ENCODE measurements around the gene CDK2AP2. TPM values are rescaled to one million over a fixed set of nuclear protein-coding genes. Genes with fewer than 3 reads are reported as not detected.

The CDK2AP2 gene
- total RNA-seq, 2 donors from 2014 or later: 56.7 to 59.4 TPM

- DNase-seq: no peak
Measured at GRCh38 chr11:67503119-67504004, 4.6 kb downstream of the CDK2AP2 start.

DNA sequence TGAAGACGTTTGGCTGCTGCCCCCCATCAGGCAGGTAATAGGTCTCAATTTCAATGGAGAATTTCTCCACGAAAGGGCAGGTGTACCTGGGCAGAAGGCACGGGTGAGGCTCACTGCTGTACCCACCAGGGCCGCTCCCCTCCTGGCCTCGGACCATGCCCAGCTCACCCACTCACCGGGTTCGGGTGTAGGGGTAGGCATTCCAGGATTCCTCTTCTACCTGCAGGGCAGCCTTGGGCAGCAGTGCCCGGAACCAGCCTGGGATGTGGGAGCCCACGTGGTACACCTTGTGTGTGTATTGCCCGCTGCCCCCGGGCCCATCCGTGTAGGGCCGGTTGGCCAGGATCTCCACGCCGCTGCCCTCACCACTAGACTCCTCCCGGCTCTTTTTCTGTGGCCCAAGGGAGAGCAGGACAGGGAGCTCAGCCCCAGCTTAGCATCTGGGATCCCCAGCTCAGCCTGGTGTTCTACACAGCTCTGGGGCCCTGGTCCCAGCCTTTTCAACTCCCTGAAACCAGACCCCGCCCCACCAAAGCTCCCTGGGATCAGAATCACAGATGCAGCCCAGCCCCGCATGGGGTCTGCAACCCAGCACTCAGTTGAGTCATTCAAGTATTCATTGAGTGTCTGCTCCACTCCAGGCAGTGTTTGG lies 5.5 kb downstream of the CDK2AP2 start:
- H3K9me3 ChIP-seq: no peaks in the 10 kb centered on the region
- no peak overlapping the region for H3K4me3 ChIP-seq
- DNase-seq (no peak), ATAC-seq (no peak)
- peaks cover 42% of the 10 kb centered on the region for H3K4me1 ChIP-seq
- H3K27me3 ChIP-seq: no peaks in the 10 kb centered on the region
- TF ChIP-seq POLR2A (IDR thresholded peaks at IDR 0.05): no peak
- TF ChIP-seq, protein P1, sequence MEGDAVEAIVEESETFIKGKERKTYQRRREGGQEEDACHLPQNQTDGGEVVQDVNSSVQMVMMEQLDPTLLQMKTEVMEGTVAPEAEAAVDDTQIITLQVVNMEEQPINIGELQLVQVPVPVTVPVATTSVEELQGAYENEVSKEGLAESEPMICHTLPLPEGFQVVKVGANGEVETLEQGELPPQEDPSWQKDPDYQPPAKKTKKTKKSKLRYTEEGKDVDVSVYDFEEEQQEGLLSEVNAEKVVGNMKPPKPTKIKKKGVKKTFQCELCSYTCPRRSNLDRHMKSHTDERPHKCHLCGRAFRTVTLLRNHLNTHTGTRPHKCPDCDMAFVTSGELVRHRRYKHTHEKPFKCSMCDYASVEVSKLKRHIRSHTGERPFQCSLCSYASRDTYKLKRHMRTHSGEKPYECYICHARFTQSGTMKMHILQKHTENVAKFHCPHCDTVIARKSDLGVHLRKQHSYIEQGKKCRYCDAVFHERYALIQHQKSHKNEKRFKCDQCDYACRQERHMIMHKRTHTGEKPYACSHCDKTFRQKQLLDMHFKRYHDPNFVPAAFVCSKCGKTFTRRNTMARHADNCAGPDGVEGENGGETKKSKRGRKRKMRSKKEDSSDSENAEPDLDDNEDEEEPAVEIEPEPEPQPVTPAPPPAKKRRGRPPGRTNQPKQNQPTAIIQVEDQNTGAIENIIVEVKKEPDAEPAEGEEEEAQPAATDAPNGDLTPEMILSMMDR (IDR thresholded peaks at IDR 0.05): no peak
- no peak overlapping the region for H3K27ac ChIP-seq
- 92 to 96% methylated on average over 7 to 18 of the region's 18 CpGs for WGBS, 2 donors
- peaks cover 0 to 7% of the 10 kb centered on the region in 2 donors for H3K36me3 ChIP-seq (replicated peaks in 1 of 2; ENCODE audit: insufficient read depth in 1 of 2, low read depth in 2 of 2)
- intact Hi-C loops (cut with DNase I): no loop called here

More at GRCh38 chr11:67503119-67504004, 4.6 kb downstream of the CDK2AP2 start:
- no peaks in the 10 kb centered on the region for H3K27me3 ChIP-seq
- H3K4me1 ChIP-seq: peaks cover 44% of the 10 kb centered on the region
- H3K9me3 ChIP-seq: no peaks in the 10 kb centered on the region
- no peak for ATAC-seq
- peak overlapping the region in 1 of 4 donors; percentile 99 for H3K27ac ChIP-seq
- intact Hi-C loops (cut with DNase I): no loop called here
- H3K36me3 ChIP-seq (replicated peaks in 1 of 2; ENCODE audit: insufficient read depth in 1 of 2, low read depth in 2 of 2): peaks cover 0 to 3% of the 10 kb centered on the region in 2 donors
- 83 to 84% methylated on average over 19 of the region's 19 CpGs for WGBS, 2 donors
- no peak overlapping the region for H3K4me3 ChIP-seq
- TF ChIP-seq, protein P1 (IDR thresholded peaks at IDR 0.05): no peak
- no peak for TF ChIP-seq POLR2A (IDR thresholded peaks at IDR 0.05)

DNA sequence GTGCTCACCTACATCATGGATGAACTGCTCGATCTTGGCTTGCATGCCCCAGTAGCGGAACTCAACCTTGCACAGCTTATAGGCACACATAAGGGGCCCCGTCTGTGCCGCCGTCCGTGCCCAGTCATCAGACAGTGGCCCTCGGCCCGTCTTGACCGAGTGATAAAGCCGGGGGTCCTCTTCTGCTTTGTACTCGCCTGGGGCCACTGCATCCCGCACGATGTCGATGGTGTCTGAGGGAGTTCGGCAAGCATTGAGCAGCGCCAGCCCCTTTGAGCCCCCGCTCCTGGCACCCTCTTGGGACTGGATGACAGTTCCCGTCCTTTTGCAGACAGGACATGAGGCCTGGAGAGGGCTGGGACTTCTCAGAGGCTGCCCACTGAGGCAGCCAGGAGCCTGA lies 6.1 kb downstream of the CDK2AP2 start:
- H3K4me3 ChIP-seq: no peak overlapping the region
- intact Hi-C loops (cut with DNase I): no loop called here
- no peak for ATAC-seq
- no peak for DNase-seq
- TF ChIP-seq, protein P1 (IDR thresholded peaks at IDR 0.05): no peak
- TF ChIP-seq POLR2A (IDR thresholded peaks at IDR 0.05): no peak
- WGBS, 2 donors: 87 to 92% methylated on average over 15 to 18 of the region's 18 CpGs
- no peaks in the 10 kb centered on the region for H3K27me3 ChIP-seq
- no peaks in the 10 kb centered on the region for H3K9me3 ChIP-seq
- H3K27ac ChIP-seq: no peak overlapping the region
- peaks cover 0 to 7% of the 10 kb centered on the region in 2 donors for H3K36me3 ChIP-seq (replicated peaks in 1 of 2; ENCODE audit: insufficient read depth in 1 of 2, low read depth in 2 of 2)
- H3K4me1 ChIP-seq: peaks cover 36% of the 10 kb centered on the region

GRCh38 chr11:67500831-67501715 lies 6.9 kb downstream of the CDK2AP2 start:
- WGBS, 2 donors: 84 to 92% methylated on average over 8 to 9 of the region's 9 CpGs
- no peak for TF ChIP-seq POLR2A (IDR thresholded peaks at IDR 0.05)
- Histone ChIP-seq H3K27me3 (no peaks in the 10 kb centered on the region), H3K4me3 (no peak overlapping the region), H3K27ac (no peak overlapping the region), H3K36me3 (replicated peaks in 1 of 2; ENCODE audit: insufficient read depth in 1 of 2, low read depth in 2 of 2) (peaks cover 0 to 7% of the 10 kb centered on the region in 2 donors), H3K9me3 (no peaks in the 10 kb centered on the region), H3K4me1 (peaks cover 28% of the 10 kb centered on the region)
- intact Hi-C loops (cut with DNase I): no loop called here
- ATAC-seq (no peak), DNase-seq (no peak)

DNA sequence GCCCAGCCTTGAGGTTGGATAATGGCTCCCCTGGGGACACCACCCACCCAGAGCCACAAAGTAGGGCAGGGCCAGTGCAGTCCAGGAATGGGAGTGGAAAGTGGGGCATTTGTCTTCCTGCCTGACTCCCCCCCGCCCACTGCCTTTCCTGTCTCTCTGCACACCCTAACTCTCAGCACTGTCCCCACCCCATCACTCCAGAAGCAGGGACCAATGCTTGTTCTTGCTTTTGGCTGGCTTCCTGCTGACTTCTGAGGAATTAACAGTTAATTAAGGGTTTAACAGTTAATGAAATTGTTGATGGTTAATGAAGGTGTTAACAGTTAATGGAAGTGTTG lies 7.5 kb downstream of the CDK2AP2 start:
- no peak overlapping the region for H3K27ac ChIP-seq
- no peak for DNase-seq
- H3K27me3 ChIP-seq: no peaks in the 10 kb centered on the region
- 88 to 92% methylated on average over 1 of the region's 1 CpG for WGBS, 2 donors
- H3K4me3 ChIP-seq: no peak overlapping the region
- TF ChIP-seq, protein P1 (IDR thresholded peaks at IDR 0.05): no peak
- TF ChIP-seq POLR2A (IDR thresholded peaks at IDR 0.05): no peak
- peaks cover 22% of the 10 kb centered on the region for H3K4me1 ChIP-seq
- intact Hi-C loops (cut with DNase I): no loop called here
- H3K36me3 ChIP-seq (replicated peaks in 1 of 2; ENCODE audit: insufficient read depth in 1 of 2, low read depth in 2 of 2): peaks cover 0 to 9% of the 10 kb centered on the region in 2 donors
- ATAC-seq: no peak
- H3K9me3 ChIP-seq: no peaks in the 10 kb centered on the region

Measured in body of pancreas (tissue), 4 donors.